Left lung (tissue), 10 donors: ENCODE measurements around the gene SYPL1. TPM values are rescaled to one million over a fixed set of nuclear protein-coding genes. Genes with fewer than 3 reads are reported as not detected.

Experiments used
- ATAC-seq: fragments of 200-7000 bp; cut with Tn5 transposase; one replicate; pipeline ENCODE4 v1.9.1; 2020; ENCODE audit warnings: moderate library complexity
- DNase-seq, 4 donors: peaks; one replicate each; pipeline ENCODE4 v3.0.0-alpha.2; 2013 to 2020
- H3K27ac ChIP-seq, 2 donors: fragments of 200-600 bp; sonication (generic) in 1 of 2; one replicate each; pipeline versions ENCODE4 v1.5.0 to v1.8.0; 2020 to 2021
- H3K27me3 ChIP-seq, 2 donors: fragments of 200-600 bp; sonication (generic) in 1 of 2; one replicate each; pipeline versions ENCODE4 v1.5.0 to v1.8.0; 2020 to 2021
- H3K36me3 ChIP-seq, 2 donors: fragments of 200-600 bp; sonication (generic) in 1 of 2; one replicate each; pipeline versions ENCODE4 v1.5.0 to v1.8.0; 2020 to 2021
- H3K4me1 ChIP-seq, 2 donors: fragments of 200-600 bp; one replicate each; pipeline ENCODE4 v1.8.0; 2021
- H3K4me3 ChIP-seq, 2 donors: fragments of 200-600 bp; sonication (generic) in 1 of 2; one replicate each; pipeline versions ENCODE4 v1.5.0 to v1.8.0; 2020 to 2021; ENCODE audit warnings: mild to moderate bottlenecking in 1 of 2
- H3K9me3 ChIP-seq, 2 donors: fragments of 200-600 bp; sonication (generic) in 1 of 2; one replicate each; pipeline versions ENCODE4 v1.5.0 to v1.8.0; 2020 to 2021
- CTCF ChIP-seq, 2 donors: fragments of 200-600 bp; sonication (generic) in 1 of 2; IDR thresholded peaks; one replicate each; pipeline versions ENCODE4 v1.5.0 to v1.8.0; 2021; ENCODE audit warnings: antibody characterized with exemption in 2 of 2
- intact Hi-C, 2 donors: fragments of 100-400 bp; cut with DNase I; formaldehyde crosslinking; loops; one replicate each; pipeline versions ENCODE4 v1.11.2 to v1.14.2; 2022
- polyA plus RNA-seq, 6 donors: library from polyadenylated mRNA; unstranded; fragments of 120-200 nt; gene quantifications; one replicate each; pipeline ENCODE4 v1.2.1, GENCODE V29; 2013; ENCODE audit not compliant: insufficient read length in 6 of 6
- total RNA-seq, 2 donors: library from RNA; stranded (reverse); fragmentation: NEBNext Ultra II Directional; extraction: Animal tissue kit (Norgen Biotek cat#: 25700); gene quantifications; one replicate each; pipeline ENCODE4 v1.2.1, GENCODE V29; 2021
- donor health status: DM: no; HTN: yes; CAD: no.
- donor health status: DM: no; HTN: no; CAD: no.

The SYPL1 gene
- total and polyA plus RNA-seq, 8 donors, result 81.9 to 121 (median 110) TPM

- Histone ChIP-seq H3K27ac (no peak overlapping the region), H3K9me3 (no peaks in the 10 kb centered on the region), H3K4me1 (peaks cover 0 to 7% of the 10 kb centered on the region in 2 donors), H3K27me3 (no peaks in the 10 kb centered on the region), H3K4me3 (no peak overlapping the region), H3K36me3 (no peaks in the 10 kb centered on the region)
- no peak for DNase-seq
- intact Hi-C loops, result no loop called here
- TF ChIP-seq CTCF (IDR thresholded peaks at IDR 0.05), result no peak
- no peak for ATAC-seq
Observed at GRCh38 chr7:106116161-106116704, 4.1 kb upstream of the SYPL1 start.

GRCh38 chr7:106114716-106115383 is 2.7 kb upstream of the SYPL1 start:
- no peak overlapping the region for H3K4me3 ChIP-seq
- no peaks in the 10 kb centered on the region for H3K9me3 ChIP-seq
- no peaks in the 10 kb centered on the region for H3K27me3 ChIP-seq
- no peak for DNase-seq
- H3K36me3 ChIP-seq, result no peaks in the 10 kb centered on the region
- TF ChIP-seq CTCF (IDR thresholded peaks at IDR 0.05), result no peak
- peaks cover 0 to 18% of the 10 kb centered on the region in 2 donors for H3K4me1 ChIP-seq
- intact Hi-C loops, result no loop called here
- no peak for ATAC-seq
- H3K27ac ChIP-seq, result no peak overlapping the region

GRCh38 chr7:106112972-106113421 is 885 bp upstream of the SYPL1 start:
- intact Hi-C loops, result no loop called here
- Histone ChIP-seq H3K9me3 (no peaks in the 10 kb centered on the region), H3K4me1 (peaks cover 0 to 30% of the 10 kb centered on the region in 2 donors), H3K4me3 (peak overlapping the region in 1 of 2 donors; percentile 78), H3K27me3 (no peaks in the 10 kb centered on the region), H3K27ac (peak overlapping the region; percentile 96 to 98), H3K36me3 (no peaks in the 10 kb centered on the region)
- no peak for TF ChIP-seq CTCF (IDR thresholded peaks at IDR 0.05)
- ATAC-seq, result no peak
- peak in 1 of 4 donors; percentile 5 for DNase-seq

- ATAC-seq (peak; percentile 76), DNase-seq (peak in 2 of 4 donors; percentile 59 to 95)
- peaks cover 0 to 30% of the 10 kb centered on the region in 2 donors for H3K4me1 ChIP-seq
- H3K4me3 ChIP-seq, result peak overlapping the region; percentile 65 to 78
- H3K36me3 ChIP-seq, result no peaks in the 10 kb centered on the region
- intact Hi-C loops, result no loop called here
- H3K27ac ChIP-seq, result peak overlapping the region; percentile 96 to 98
- no peak for TF ChIP-seq CTCF (IDR thresholded peaks at IDR 0.05)
- no peaks in the 10 kb centered on the region for H3K27me3 ChIP-seq
- no peaks in the 10 kb centered on the region for H3K9me3 ChIP-seq
Observed at GRCh38 chr7:106111655-106112117, 426 bp downstream of the SYPL1 start.

GRCh38 chr7:106110885-106111654 is 1.0 kb downstream of the SYPL1 start:
- Histone ChIP-seq H3K36me3 (no peaks in the 10 kb centered on the region), H3K4me3 (peak overlapping the region; percentile 65 to 78), H3K27ac (peak overlapping the region; percentile 96 to 98), H3K4me1 (peaks cover 0 to 30% of the 10 kb centered on the region in 2 donors), H3K9me3 (no peaks in the 10 kb centered on the region), H3K27me3 (no peaks in the 10 kb centered on the region)
- no peak for TF ChIP-seq CTCF (IDR thresholded peaks at IDR 0.05)
- intact Hi-C loops, result no loop called here
- DNase-seq (peak in 2 of 4 donors; percentile 30 to 44), ATAC-seq (no peak)
